Measurements from ENCODE around the gene SDK1.
"Not testable (repeated sequence)": the region's sequence is repeated elsewhere in the genome, so short reads cannot be mapped to it uniquely, and the experiment has no call there.

The SDK1 gene

DNA sequence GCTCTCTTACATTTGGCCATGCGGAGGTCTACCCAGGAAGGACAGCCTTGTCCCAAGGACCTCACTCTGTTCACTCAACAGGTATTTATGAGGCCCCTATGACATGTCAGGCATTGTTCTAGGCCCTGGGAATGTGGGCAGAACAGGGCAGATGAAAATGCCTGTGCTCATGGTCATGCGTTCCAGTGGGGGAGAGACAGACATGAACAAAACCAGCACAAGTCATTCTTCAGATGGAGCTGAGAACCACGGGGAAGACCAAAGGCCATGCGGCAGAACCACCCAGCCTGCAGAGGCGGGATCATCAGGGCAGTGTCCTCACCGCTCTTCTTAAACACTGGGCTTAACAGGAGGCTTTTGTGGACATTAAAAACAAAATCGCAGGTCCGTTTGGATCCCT, 636.1 kb downstream of the SDK1 start:
- DNase-seq: no peak

DNA sequence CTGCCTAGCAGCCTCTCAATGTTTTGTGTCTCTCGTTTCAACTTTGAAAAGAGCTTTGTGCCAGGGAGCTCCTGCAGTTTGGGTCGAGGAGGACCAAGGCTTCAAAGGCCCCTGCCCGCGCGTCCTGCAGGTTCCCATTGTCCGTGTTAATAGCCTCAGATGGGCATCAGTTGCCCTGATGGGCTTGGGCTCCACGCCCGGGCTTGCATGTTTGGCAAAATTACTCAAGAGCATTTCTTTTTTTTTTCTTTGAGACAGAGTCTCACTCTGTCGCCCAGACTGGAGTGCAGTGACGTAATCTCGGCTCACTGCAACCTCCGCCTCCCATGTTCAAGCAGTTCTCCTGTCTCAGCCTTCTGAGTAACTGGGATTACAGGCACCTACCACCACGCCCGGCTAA, 636.6 kb downstream of the SDK1 start:
- no peak for DNase-seq

DNA sequence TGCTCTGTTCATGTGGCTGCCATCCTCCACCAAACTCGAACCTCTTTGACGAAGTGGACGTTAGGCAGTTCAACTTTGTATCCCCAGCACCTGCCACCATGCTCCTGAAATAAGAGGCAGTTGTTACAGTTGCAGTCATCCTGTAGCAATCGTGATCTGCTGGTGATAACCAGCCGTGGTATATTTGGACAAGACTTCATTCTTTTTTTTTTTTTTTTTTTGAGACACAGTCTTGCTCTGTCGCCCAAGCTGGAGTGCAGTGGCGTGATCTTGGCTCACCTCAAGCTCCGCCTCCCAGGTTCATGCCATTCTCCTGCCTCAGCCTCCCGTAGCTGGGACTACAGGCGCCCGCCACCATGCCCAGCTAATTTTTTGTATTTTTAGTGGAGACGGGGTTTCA, 640.7 kb downstream of the SDK1 start:
- not testable (repeated sequence) for DNase-seq

DNA sequence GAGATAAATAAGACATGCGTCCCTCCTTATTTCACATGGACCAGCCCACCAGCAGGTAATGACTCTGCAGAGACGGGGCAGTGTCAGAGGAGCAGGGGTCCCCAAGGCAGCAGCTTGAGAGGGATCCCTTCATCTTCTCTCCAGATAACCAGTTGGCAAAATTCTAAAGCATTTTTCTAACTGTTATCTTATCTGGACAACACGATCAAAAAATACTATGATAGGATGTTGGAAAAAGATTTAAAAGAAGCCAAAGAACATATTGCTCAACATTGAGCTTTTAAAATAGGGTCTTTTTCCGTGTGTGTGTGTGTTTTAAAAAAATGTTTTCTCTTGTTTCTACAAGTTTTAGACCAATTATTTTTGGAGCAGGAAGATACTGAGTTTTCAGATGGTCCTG, 641.2 kb downstream of the SDK1 start:
- no peak for DNase-seq

DNA sequence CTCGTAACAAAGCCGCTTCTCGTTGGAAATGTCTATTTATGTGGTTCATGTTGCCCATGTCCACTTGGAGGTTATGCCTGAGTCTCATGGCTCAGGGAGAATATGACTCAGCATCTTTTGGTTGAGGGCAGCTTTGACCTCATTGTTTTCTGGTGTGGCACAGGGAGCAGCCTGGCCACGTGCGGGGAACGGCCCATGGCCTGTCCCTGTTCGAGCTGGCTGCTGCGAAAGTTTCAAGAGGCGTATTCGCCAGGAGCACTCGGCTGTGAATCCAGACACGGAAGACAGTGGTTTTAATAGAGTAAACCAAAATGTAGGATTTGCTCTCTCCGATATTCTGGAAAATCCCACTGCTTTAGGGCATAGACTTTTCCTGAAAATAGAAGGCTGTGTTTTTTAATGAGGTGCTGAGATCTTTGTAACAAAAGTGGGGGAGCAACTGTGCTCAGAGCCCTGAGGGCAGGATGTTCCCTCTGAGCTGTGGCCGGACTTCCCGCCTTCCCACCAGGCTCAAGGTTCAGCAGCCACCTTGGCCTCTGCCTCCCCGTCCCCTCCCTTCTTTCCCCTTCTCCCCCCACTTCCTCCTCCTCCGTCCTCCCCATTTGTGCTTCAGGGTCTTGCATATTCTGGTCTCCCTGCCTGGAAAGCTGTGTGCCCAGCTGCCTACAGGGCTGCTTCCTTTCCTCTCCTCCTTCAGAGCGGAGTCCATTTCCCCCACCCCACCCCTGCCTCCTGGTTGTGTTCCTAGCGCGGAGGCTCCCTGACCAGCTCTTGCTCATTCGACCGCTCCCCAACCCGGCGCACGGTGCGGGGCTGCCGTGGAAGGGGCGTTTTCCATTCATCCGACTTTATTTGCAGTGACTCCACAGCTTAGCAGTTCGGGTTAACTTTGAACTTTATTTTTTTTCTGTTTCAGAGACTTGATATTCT, 642.0 kb downstream of the SDK1 start:
- no peak for DNase-seq

DNA sequence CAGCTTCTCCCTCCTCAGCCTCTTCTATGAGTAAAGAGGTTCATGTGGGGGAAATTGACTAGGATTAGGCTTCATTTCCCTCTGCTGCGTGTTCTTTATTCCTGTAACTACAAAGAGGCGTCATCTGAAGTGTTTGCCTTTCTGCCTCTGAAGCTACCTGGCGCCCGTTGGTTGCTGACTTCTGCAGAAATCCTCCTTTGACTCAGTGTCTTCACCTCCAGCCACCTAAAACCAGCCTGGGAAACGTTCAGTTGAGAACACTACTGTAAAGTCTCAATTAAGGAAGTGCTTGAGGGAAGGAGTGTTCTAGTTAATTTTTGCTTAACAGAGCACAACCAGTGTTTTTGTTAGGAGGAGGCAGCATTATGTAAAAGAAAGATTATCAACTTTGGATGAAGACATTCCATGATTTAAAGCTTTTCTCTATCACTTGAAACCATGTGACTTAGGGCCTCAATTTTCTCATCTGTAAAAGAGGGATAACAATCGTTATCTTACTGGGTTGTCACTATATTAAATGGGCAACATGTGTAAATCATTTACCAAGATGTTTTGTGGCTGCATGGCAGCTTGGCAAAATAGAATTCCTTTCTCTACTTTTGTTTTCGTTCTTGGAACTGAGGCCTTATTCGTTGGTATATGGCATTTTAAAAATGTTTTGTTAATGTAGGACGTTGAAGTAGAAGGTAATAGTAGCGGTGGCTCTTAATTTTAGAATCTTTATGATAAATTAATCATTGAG, 642.9 kb downstream of the SDK1 start:
- DNase-seq: no peak

DNA sequence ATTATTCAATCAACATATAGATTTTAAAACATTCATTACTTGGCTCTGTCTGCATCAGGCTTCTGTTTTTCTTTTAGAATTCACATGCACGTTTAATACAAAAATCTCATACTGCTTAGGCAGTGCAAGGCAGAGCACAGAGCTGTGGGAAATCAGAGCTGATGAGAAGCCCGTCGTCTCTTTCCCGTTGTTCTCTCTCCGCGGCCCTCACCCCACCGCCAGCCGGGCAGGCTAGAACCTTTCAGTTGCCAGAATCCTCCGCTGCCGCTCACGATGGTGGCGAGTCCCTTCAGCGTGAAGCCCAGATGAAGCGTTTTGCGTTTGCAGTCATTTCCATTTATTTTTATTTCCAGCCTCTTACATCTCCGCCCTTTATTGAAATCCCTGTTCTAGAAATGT, 648.2 kb downstream of the SDK1 start:
- no peak for DNase-seq

DNA sequence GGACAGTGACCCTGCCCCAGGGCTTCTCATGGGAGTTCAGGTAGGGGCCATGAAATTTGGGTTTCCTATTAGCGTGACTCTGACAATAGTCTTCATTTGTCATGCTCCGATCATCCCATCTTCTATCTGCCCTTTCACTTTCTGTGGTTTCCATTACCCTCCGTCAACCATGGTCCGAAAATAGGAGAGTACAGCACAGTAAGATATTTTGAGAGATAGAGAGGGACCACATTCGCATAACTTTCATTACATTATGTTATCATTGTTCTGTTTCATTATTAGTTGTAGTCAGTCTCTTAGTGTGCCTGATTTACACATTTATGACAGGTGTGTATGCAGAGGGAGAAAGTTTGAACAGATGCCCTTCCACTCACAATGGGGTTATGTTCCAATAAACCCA, 649.2 kb downstream of the SDK1 start:
- DNase-seq: no peak

DNA sequence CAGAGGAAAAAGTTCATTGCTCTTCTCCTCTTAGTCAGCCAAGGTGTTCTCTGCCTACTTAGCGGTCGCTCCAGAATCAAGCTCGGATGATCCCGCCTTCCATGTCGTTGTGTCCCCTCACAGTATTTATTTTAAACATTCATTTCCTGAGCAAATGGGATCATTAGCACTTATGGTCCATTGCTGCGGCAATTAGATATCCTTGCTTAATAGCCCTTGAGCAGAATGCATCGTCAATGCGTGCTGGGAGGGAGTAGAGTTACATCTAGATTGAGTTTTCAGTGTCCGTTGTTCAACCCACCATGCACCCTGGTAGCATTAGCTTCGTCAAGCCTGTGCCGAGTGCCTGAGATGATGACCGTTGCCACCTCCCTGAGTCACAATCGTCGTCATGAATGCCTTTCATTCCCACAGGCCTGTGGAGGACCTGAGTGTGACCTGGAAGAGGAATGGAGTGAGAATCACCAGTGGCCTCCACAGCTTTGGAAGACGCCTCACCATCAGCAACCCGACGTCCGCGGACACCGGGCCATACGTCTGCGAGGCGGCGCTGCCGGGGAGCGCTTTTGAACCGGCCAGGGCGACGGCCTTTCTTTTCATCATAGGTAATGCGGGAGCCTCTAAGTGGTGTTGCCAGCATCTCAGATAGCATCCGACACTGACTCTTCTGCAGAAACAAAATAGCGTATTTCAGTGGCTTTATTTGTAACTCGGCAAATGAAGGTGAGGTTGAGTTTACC, 650.4 kb downstream of the SDK1 start:
- DNase-seq: no peak

DNA sequence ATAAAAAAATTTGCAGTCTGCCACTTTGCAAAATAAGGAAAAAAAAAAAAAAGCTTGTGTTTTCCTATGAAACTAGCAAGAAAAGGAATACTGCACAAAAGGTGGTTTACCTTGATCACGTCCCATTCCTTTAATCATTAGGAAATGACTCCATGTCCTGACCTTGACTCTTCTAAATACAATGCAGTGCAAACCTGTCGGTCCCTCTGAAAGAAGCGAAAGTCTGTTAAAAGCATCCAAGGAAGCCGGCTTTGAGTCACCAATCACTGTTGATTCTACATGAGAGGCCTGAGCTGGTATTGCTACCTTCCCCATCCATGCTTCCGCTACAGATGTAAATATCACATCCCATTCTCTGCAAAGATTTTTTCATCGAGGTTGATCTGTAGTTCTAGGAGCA, 652.1 kb downstream of the SDK1 start:
- no peak for DNase-seq

DNA sequence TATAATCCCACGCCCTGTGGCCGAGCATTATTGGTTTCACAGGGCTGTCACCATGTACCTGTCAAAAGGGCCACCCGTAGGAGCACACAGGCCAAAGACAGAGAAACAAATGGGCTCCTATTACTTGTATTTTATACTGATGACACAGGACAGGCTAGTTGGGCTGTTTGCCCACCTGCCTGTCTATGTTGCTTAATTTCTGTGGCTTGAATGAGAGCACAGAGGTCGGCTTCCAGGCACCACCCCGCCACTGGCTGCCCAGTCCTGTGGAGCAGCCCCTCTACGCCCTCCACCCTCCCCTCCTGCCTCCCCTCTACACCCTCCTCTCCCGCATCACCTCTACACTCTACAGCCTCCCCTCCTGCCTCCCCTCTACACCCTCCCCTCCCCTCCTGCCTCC, 652.9 kb downstream of the SDK1 start:
- no peak for DNase-seq

DNA sequence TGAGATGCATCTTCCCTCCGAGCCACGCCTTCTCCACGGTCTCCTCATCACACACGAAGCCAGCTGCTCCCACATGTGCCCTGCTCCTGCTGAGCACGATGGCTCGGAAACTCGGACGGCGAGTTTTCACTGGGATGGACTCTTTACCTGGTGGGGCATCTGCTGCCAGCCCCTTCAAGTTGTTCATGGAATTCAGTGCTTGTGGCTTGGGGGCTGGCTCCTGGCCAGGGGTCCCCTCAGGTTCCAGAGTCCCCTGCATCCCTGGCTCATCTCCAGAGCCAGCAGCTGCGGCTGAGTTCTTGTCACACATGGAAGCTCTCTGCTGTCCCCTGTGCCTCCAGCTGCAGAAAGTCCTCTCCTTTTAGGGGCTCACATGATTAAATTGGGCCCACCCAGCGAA, 654.0 kb downstream of the SDK1 start:
- no peak for DNase-seq

DNA sequence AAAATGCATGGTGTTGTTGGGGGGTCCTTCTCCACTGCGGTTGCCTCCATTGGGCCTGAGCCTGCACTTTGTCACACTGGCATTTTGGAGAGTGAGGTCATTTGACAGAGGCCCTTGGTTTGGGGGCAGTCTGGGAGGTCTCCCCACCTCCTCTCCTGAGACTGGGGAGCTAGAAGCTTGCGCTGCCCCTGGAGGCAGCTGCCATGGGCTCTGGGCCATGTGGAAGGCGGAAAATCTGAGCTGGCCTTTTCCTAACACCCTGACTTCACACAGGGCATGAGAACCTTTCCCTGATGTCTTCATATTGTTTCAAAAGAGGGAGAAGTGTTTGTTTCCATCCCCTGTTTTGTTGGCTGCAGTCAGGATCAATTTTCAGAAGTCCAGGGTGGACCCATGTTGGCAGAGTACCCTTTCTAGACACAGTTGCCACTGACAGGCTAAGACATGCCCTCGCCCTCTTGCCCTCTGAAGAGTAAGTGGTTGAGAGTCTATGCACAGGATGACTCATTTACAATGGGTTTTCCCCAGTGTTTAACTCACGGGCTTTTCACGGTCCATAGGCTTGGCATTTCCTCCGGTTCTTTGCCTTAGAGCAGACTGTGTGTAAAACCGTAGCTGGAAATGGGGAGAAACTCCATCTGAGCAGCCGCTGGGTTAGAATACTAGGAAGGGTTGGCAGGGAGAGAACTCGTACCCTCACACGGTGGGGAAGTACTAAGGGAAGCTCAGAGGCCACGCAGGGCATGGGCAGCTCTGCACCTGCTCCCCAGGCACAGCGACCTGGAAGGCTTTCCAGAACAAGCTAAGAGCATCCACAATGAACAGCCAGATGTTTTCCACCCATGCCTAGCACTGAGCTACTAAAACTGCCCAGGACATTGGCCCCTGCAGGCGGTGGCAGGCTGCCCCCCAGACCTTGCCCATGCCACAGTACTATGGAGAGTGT, 655.0 kb downstream of the SDK1 start:
- DNase-seq: no peak

DNA sequence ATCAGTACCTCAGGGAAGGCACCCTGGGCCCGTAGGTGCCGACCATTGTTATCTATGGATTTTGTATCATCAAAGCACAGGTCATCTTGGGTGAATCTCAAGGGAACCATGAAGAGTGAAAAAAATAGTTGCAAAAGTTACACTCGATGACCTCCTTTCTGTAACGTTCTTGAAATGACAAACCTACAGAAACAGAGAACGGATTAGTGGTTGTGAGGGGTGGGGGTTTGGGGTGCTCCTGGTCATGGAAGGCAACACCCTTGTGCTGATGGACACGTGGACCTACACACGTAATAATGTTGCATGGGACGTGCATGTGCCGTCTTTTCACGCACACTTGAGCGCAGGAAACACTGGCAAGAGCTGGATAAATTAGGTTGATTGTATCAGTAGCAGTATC, 655.9 kb downstream of the SDK1 start:
- no peak for DNase-seq

DNA sequence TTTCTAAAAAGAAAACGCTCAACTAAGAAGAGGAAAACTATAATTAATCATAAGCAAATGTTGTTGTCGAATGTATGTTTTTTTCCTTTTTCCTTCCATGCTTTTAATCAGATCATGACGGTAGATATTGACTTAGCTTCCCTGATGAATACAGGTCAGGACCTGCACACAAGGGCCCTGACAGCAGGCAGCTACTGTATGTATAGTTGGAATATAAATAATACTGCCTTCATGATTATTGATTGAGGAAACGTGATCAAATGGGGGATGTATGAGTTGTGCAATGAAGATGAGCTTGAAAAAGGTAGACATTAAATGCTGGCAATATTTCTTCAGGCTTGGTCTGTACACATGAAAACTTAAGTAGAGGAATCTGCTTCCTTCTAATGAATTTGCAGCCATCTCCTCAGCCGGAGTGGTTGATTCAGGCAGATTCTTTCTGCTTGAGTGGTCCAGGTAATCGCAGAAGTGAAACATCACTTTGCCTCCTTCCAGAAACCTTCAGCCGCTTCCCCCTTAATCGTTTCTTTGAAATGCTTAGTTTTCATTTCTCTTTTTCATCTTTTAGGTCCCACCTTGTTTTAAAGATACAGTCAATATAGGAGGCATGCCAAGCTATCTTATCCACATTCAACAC, 656.5 kb downstream of the SDK1 start:
- no peak for DNase-seq

DNA sequence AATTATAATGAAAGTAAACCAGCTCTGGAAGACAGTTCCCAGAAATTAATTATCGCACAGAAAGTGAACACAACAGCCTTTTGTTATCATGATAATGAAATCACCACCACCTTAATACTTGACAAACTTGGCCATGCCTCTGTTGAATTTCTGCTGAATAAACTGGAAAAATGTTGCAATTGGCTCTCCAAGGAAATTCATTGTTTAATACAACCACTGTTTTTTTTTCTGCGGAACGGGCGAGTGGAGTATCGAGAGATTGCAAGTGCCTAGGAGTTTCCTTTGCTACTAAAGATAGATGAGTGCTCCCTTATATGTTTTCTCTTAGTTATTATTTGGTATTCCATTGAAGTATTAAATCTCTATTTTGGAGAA, 657.0 kb downstream of the SDK1 start:
- no peak for DNase-seq

DNA sequence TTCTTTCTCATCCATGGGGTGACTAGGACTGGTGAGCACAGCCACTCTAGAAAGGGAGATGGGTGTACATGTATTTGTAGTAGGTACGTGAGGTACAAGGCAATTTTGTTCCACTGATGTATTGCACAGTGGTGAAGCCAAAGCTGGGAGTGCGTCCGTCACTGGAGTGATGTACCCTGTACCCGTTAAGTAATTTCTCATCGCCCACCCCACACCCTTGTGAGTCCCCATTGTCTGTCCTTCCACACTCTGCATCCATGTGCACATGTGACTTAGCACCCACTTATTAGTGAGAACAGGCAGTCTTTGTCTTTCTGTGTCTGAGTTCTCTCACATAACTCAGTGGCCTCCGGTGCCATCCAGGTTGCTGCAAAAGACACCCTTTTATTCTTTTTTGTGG, 658.3 kb downstream of the SDK1 start:
- no peak for DNase-seq

DNA sequence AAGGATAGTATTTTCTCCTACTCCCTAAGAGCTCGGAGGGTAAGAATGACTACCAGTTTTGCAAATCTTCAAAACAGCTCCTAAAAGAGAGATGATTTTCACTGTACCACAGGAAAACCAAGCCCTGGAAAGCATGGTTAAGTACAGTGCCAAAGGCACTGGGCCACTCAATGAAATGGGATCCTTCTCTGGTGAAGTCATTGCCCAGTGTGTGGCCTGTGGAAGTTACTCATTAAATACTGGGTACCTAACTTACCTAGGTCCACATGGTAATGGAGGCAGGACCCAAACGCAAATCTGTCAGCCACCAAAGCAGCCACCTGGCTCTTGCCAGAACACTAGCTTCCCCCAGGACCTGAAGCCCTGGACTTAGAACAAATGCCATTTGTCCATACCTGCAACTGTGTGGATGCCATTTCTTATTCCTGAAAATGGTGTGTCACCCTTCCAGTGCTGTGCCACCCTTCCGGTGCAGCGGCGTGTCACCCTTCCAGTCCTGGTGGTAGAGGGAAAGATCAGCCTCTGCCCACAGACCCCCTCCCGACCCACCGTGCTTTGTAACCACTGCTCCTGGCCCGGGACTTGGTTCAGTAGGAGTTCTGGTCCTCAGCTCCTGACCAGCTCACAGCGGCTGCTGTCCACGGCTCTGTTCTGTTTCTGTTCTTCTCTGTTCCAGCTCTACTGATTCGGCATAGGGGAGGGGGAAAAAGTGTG, 659.2 kb downstream of the SDK1 start:
- DNase-seq: no peak

DNA sequence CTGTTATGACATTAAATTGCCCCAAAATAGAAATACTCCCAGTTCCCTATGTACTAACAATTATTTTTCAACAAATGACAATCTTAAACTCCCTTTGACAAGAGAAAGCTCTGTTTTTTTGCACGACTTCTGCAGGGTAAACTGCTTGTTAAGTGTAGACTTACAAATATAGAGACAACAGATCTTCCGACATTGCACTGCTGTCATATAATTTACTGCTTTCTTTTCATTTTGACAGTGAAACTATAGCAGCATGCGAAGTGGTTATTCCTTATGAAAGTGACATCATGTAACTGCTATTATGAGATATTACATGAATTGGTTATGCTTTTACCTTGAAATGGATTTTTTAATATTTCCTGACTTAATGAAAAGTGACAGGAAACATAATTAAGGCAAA, 659.9 kb downstream of the SDK1 start:
- no peak for DNase-seq

DNA sequence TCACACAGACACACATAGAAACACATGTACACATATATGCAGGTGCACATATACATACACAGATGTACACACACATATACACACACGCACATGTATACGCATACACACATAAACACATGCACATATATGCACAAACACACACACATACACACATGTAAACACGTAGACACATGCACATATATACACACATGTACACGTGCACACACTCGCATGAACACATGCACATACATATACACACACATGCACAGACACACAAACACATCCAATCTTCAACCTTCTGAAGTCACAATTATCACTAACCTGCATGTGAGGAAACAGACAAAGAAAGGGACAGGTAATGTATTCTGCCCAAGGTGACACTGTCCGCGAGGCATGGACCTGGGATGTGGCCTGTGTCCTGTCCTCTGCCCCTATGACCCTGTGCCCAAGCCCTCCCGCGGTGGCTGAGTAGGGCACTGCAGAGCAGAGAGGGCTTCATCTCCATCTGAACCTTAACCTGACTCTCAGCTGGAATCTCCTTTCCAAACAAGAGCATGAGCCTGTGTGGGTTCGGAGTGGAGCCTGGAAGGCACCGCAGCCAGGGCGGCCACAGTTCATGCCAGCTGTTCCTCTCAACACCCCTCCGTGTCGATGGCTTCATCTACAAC, 660.9 kb downstream of the SDK1 start:
- DNase-seq: no peak

All from C1 segment of cervical spinal cord (tissue), 14 donors.